ENCODE results near the gene PLEKHA6. TPM values are rescaled to one million over a fixed set of nuclear protein-coding genes. Genes with fewer than 3 reads are reported as not detected.
A peak's percentile ranks its signal among the peaks of the same experiment; 100 is the strongest.

Gene PLEKHA6
- total RNA-seq, 2 experiments from 2014 or later, result not detected

DNA sequence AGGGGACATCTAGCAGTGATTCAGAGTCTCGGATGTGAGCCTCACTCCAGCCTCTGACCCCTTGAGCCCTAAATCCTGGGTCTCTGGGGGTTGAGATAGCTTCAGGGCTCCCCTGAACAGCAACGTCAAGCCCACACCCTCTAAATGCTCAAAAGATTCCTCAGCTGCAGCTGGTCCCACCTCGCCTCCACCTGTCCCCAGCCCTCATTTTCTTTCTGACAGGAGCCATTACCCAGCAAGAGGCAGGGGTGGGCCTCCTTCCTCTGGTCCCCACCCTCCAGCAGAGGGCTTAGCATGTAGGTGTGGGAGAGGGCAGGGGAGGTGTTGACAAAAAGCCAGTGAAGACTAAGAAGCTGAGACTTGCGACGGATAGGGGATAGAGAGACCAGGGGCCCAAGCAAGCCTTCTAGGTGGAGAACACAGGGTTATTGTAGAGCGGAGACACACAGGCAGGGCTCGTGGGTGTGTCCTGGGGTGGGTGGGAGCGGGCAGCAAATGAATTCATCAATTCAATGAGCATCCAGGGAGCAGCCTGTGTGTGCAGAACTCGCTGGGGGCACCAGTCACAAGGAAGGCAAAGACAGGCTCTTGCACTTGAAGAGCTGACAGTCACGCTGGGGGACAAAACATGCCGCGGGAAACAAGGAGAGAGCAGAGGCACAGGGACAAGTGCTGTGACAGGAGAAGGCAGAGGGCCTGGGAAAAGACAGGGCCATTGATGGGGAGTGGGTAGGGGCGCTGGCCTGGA lies 97.0 kb downstream of the PLEKHA6 start:
- POLR2A ChIA-PET, result no interaction called here
- Mint-ChIP-seq H3K4me3 (no peak overlapping the region), H3K27ac (no peak overlapping the region), H3K27me3 (no peaks in the 10 kb centered on the region), H3K4me1 (no peaks in the 10 kb centered on the region), H3K36me3 (ENCODE audit: low read depth) (no peaks in the 10 kb centered on the region), H3K9me3 (no peaks in the 10 kb centered on the region)
- no peak for DNase-seq
- CTCF ChIA-PET, result interaction anchor here (0.9 kb wide), 1 partner anchor 15 kb away, joined by 3 read pairs; no protein-coding TSS in a partner anchor

DNA sequence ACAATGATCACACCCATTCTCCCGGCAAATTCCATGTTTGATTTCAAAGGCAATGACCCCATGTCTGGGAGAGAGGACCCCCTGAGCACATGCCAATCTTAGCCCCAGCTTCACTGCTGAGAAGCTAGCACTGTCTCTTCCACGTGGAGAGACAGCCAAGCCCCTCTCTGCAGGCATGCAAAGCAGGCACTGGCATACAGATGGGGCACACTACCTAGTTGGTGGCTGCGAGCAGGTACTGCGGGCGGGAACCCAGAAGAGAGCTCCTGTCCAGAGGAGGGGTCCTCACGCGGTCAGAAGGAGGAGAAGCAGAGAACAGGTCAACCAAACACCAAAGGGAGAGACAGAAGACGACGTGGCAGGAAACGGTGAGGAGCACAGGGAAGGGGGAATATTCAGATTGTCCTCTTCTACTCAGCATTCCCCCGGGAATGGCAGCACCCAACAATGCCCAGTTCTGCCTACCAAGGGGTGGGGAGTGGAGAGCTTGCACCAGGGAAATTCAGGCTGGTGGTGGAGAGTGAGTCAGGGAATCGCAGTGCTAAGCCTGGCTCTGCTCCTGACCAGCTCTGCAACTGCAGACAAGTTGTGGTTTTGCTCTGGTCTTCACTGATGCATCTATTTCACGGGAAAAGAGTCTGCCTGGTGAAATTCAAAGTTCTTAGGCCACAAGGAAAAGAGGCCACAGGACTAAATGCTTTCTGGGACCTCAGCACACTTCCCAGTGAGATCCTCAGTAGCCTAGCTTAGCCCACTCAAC lies 97.8 kb downstream of the PLEKHA6 start:
- no peaks in the 10 kb centered on the region for H3K27me3 Mint-ChIP-seq
- H3K4me3 Mint-ChIP-seq, result no peak overlapping the region
- no peaks in the 10 kb centered on the region for H3K36me3 Mint-ChIP-seq (ENCODE audit: low read depth)
- H3K27ac Mint-ChIP-seq, result no peak overlapping the region
- CTCF ChIA-PET, result interaction anchor here (0.9 kb wide), 1 partner anchor 15 kb away, joined by 3 read pairs; no protein-coding TSS in a partner anchor
- POLR2A ChIA-PET, result no interaction called here
- DNase-seq, result no peak
- no peaks in the 10 kb centered on the region for H3K9me3 Mint-ChIP-seq
- no peaks in the 10 kb centered on the region for H3K4me1 Mint-ChIP-seq

DNA sequence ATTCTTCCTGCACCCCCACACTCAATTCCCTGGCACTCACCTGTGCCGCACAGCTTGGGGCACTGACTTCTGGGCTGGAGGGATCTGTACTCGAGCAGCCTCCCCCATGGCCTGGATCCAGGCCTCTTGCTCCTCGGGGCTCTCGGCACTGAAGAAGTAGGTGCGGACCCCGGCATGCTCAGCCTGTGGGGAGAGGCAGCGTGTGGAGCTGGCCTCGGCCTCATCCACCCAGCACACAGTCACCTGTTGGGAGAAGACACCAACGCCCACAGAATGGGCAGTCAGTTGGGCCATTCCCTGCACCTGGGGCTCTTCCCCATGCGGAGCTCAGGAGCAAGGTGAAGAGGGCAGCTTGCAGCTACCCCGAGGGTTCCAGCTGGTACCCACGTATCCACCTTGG lies 98.5 kb downstream of the PLEKHA6 start:
- Mint-ChIP-seq H3K36me3 (ENCODE audit: low read depth) (no peaks in the 10 kb centered on the region), H3K27me3 (no peaks in the 10 kb centered on the region), H3K9me3 (no peaks in the 10 kb centered on the region), H3K27ac (no peak overlapping the region), H3K4me1 (no peaks in the 10 kb centered on the region), H3K4me3 (no peak overlapping the region)
- ChIA-PET CTCF (no interaction called here), POLR2A (no interaction called here)
- no peak for DNase-seq

DNA sequence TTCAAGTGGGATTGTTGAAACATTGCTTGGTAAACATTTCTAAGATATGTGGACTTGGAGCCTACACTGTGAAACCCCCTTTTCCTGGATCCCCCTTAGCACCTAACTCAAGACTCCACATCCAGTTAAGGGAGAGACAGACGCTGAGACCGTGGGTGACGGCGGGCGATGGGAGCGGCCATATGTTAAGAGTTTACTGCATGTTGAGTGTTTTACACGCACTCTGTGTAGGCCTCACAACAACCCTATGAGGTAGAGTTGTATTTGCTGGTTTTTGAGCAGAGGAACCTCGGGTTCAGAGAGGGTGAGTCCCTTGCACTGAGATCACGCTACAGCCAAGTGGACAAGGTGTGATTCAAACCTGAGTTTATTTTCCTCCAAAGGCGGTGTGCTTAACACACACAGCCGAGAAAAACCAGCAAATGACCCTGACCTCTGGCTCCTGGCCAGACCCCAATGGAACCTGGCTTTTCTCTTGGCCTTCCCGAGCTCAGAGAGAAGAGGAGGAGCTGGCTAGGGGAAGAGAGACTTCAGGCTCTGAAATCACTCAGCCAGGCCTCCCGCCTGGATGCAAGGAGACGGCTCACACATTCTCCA lies 99.0 kb downstream of the PLEKHA6 start:
- Mint-ChIP-seq H3K27ac (no peak overlapping the region), H3K4me3 (no peak overlapping the region), H3K27me3 (no peaks in the 10 kb centered on the region), H3K36me3 (ENCODE audit: low read depth) (no peaks in the 10 kb centered on the region), H3K9me3 (no peaks in the 10 kb centered on the region), H3K4me1 (no peaks in the 10 kb centered on the region)
- CTCF ChIA-PET, result interaction anchor here (1.3 kb wide), 1 partner anchor 103 kb away, joined by 4 read pairs; no protein-coding TSS in a partner anchor
- POLR2A ChIA-PET, result no interaction called here
- no peak for DNase-seq

DNA sequence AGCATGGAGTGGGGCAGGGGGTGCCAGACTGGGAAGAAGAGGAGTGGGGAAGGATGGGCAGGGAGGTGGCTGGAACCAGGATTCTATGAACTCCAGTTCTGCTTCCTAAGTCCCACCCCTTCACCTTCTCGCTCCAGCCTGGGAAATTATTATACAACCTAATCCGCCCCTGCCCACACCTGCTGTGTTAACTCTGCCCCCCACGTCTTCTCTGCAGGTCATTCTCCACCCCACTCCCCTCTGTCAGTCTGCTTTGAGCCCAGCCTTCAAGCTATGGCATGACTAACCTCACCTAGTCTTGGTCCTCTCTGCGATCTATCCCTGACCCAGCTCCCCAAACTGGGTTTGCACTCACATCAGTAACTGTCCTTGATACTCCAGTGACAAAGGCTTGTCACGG lies 99.9 kb downstream of the PLEKHA6 start:
- H3K4me3 Mint-ChIP-seq, result no peak overlapping the region
- no peaks in the 10 kb centered on the region for H3K9me3 Mint-ChIP-seq
- H3K4me1 Mint-ChIP-seq, result no peaks in the 10 kb centered on the region
- H3K27ac Mint-ChIP-seq, result no peak overlapping the region
- H3K27me3 Mint-ChIP-seq, result no peaks in the 10 kb centered on the region
- ChIA-PET CTCF (interaction anchor here (1.3 kb wide), 1 partner anchor 103 kb away, joined by 4 read pairs; no protein-coding TSS in a partner anchor), POLR2A (no interaction called here)
- no peak for DNase-seq
- H3K36me3 Mint-ChIP-seq (ENCODE audit: low read depth), result no peaks in the 10 kb centered on the region

DNA sequence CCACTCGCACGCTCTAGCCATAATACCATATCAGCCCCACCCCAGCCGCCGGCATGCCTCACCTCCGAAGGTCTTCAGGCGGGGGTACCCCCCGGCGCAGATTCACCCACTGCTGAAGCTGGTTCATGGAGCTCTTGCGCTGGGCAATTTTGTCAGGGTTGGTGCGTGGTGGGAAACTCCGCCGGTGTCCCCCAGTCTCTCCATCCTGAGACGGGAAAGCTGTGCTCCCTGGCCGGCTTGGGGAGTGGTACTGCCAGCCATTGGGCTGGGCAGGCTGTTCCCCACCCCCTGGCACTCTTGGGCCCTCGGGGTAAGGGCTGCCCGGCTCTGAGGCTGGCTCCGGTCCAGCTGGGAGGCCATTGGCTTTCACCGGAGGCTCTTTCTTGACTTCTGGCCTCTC lies 100.5 kb downstream of the PLEKHA6 start:
- H3K27ac Mint-ChIP-seq, result no peak overlapping the region
- no peaks in the 10 kb centered on the region for H3K36me3 Mint-ChIP-seq (ENCODE audit: low read depth)

DNA sequence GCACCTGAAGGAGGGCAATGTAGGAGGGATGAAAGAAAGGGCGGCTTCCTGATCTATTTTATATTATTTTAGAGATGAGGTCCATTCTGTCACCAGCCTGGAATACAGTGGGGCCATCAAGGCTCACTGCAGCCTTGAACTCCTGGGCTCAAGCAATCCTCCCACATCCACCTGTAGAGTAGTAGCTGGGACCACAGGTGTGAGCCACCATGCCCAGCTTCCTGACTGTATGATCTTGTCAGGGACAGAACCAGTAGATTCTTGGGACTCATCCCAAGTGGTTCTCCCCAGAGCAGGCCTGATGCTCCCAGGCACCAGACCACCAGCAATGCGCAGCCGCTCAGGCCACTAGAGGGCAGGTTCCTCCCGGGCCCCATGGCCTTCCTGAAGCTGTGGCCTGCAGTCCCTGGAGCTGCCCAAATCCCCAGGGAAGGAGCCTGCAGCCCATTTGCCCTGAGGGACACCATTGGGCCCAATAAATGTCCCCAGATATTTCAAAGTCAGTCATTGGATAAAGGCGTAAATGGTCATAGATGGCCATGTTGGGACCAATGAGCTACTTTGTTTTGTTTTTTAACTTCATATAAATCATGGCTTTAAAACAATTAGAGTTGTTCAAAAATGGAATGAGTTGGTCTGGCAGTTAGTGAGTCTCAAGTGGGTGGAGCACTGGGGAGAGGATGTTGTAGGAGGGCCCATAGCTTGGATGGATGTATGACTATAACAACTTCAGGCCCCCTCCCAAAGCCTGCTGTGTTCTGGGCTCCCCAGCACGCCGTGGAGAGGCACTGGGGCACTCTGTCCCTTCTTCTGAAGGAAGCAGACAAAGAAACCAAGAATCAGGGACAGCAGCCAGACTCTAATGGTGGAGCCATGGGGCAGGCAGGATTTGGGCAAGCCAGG lies 101.3 kb downstream of the PLEKHA6 start:
- CTCF ChIA-PET, result interaction anchor here (0.5 to 1.4 kb wide), 7 partner anchors 9 to 532 kb away, joined by 3 to 5 read pairs (median 4); no protein-coding TSS in a partner anchor
- POLR2A ChIA-PET, result no interaction called here

More for the DNA sequence above, 100.5 kb downstream of the PLEKHA6 start:
- Mint-ChIP-seq H3K27me3 (no peaks in the 10 kb centered on the region), H3K4me3 (no peak overlapping the region), H3K9me3 (no peaks in the 10 kb centered on the region), H3K4me1 (no peaks in the 10 kb centered on the region)
- CTCF ChIA-PET, result interaction anchor here (0.6 to 1.4 kb wide), 6 partner anchors 8 to 533 kb away, joined by 3 to 5 read pairs (median 4); no protein-coding TSS in a partner anchor
- POLR2A ChIA-PET, result no interaction called here
- DNase-seq, result no peak

DNA sequence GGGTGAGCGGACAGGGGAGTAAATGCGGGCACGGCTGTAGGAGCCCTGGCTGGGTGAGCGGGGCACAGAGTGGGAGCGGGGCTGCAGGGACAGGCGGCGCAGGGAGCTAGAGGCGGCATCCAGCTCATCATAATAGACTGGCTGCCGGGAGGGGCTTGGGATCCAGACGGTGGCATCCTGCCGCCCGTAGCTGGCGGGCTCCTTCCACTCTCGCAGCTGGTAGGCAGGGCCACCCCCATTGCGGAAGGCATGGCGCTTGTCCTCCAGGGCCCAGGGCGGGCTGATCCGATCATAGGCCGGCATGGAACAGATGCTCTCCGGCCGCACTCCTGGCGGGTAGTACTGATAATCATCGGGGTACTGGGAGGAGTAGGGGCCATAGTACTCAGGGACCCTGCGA lies 102.3 kb downstream of the PLEKHA6 start:
- H3K36me3 Mint-ChIP-seq (ENCODE audit: low read depth), result no peaks in the 10 kb centered on the region
- no peak overlapping the region for H3K4me3 Mint-ChIP-seq
- no peak for DNase-seq
- H3K27ac Mint-ChIP-seq, result no peak overlapping the region
- no peaks in the 10 kb centered on the region for H3K9me3 Mint-ChIP-seq
- no peaks in the 10 kb centered on the region for H3K4me1 Mint-ChIP-seq
- no peaks in the 10 kb centered on the region for H3K27me3 Mint-ChIP-seq
- ChIA-PET POLR2A (no interaction called here), CTCF (interaction anchor here (0.9 kb wide), 1 partner anchor 115 kb away, joined by 3 read pairs; no protein-coding TSS in a partner anchor)

More for the DNA sequence above, 101.3 kb downstream of the PLEKHA6 start:
- Mint-ChIP-seq H3K4me1 (no peaks in the 10 kb centered on the region), H3K27me3 (no peaks in the 10 kb centered on the region), H3K4me3 (no peak overlapping the region), H3K27ac (no peak overlapping the region), H3K9me3 (no peaks in the 10 kb centered on the region), H3K36me3 (ENCODE audit: low read depth) (no peaks in the 10 kb centered on the region)
- DNase-seq, result peak; percentile 15

DNA sequence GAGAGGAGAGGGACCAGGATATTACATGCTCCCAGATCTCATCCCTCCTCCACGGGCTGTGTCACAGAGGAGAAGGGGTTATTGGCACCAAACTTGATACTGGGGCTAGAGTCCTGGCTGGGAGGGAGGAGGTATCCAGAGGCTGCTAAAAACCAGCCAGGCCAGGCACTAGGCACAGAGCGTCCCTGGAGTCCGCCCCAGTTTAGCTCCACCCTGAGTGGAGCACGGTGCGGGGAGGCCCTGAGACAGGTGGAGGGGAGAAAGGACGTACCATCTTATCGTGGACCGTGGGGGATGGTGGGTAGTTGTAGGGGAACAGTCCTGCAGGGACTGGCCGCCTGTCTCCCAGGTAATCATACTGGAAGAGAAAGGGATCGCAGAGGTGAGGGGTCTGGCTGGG lies 103.2 kb downstream of the PLEKHA6 start:
- no peaks in the 10 kb centered on the region for H3K9me3 Mint-ChIP-seq
- CTCF ChIA-PET, result no interaction called here
- POLR2A ChIA-PET, result no interaction called here
- no peak overlapping the region for H3K27ac Mint-ChIP-seq
- H3K4me1 Mint-ChIP-seq, result no peaks in the 10 kb centered on the region
- no peaks in the 10 kb centered on the region for H3K27me3 Mint-ChIP-seq
- H3K36me3 Mint-ChIP-seq (ENCODE audit: low read depth), result no peaks in the 10 kb centered on the region
- H3K4me3 Mint-ChIP-seq, result no peak overlapping the region
- no peak for DNase-seq

DNA sequence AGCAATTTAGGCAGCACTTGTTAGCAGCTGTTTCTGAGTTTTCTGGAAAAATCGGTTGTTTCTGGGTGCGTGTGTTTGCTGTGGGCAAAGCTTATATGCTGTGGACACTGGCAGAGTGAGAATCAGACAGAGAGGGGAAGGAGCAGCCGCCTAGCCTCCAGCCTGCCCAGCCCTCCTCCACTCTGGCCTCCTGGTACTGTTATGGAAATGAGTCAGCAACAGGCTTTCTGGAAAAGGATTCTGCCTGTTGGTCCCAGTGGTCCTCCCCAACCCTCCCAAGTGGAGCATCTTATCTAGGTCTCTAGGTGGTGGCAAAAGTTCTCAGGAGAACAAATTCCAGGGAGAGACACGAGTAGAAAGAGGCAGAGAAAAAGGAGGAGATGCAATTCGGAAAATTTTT lies 103.8 kb downstream of the PLEKHA6 start:
- CTCF ChIA-PET, result no interaction called here
- H3K4me3 Mint-ChIP-seq, result no peak overlapping the region
- no peaks in the 10 kb centered on the region for H3K4me1 Mint-ChIP-seq
- POLR2A ChIA-PET, result no interaction called here
- no peaks in the 10 kb centered on the region for H3K9me3 Mint-ChIP-seq
- H3K27me3 Mint-ChIP-seq, result no peaks in the 10 kb centered on the region
- no peaks in the 10 kb centered on the region for H3K36me3 Mint-ChIP-seq (ENCODE audit: low read depth)
- no peak overlapping the region for H3K27ac Mint-ChIP-seq
- DNase-seq, result no peak

DNA sequence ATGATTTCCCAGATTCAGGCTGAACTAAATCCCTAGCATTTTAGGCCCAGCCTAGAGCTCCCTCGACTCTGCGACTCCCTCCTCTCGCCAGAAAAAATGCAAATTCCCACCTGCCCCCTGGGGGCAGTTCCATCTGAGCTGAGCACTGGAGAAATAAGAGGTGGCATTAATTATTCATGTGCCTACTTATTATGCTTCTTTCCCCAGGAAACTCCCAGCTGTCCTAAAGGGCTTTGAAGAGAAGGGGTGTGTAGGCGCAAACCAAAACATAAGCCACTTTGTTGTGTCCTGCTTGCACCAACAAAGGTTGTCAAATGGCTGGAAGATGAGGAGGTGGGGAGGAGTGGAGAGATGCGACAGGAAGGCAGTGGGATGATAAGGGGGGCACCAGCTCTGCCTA lies 104.5 kb downstream of the PLEKHA6 start:
- Mint-ChIP-seq H3K36me3 (ENCODE audit: low read depth) (no peaks in the 10 kb centered on the region), H3K27me3 (no peaks in the 10 kb centered on the region), H3K9me3 (no peaks in the 10 kb centered on the region), H3K4me3 (no peak overlapping the region), H3K4me1 (no peaks in the 10 kb centered on the region), H3K27ac (no peak overlapping the region)
- ChIA-PET POLR2A (no interaction called here), CTCF (interaction anchor here (1.3 kb wide), 1 partner anchor 22 kb away, joined by 4 read pairs; no protein-coding TSS in a partner anchor)
- no peak for DNase-seq

DNA sequence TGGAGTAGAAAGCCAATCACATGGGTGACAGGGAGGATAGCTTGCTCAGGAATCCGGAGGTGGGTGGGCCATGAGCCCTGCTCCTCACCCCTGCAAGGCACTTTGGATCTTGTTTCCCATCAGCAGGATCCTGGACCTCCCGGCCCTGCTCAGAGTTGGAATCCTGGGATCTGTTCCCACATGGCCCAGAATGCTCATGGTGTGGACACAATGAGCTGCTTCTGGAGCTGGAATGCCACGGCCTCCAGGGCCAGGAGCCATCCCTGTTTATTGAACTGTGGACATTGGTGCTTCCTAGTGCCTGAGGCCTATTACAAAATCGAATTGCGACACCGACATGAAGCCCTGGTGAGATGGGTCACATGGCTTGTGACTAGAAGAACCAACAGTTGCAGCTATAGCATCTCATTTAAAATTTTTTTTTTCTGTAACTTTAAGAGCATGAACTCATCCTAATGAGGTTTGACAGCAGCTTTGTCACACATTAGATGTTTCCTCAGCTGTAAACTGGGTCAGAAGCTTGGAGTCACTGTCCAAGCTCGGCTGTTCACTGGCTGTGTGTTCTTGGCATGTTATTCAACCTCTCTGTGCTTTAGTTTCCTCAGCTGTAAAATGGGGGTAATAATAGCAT lies 105.6 kb downstream of the PLEKHA6 start:
- H3K4me3 Mint-ChIP-seq, result no peak overlapping the region
- no peaks in the 10 kb centered on the region for H3K27me3 Mint-ChIP-seq
- H3K9me3 Mint-ChIP-seq, result no peaks in the 10 kb centered on the region
- CTCF ChIA-PET, result interaction anchor here (0.9 to 1.3 kb wide), 2 partner anchors 11 to 23 kb away, joined by 3 to 4 read pairs; no protein-coding TSS in a partner anchor
- DNase-seq, result no peak
- no peaks in the 10 kb centered on the region for H3K4me1 Mint-ChIP-seq
- no peak overlapping the region for H3K27ac Mint-ChIP-seq
- POLR2A ChIA-PET, result no interaction called here
- no peaks in the 10 kb centered on the region for H3K36me3 Mint-ChIP-seq (ENCODE audit: low read depth)

Data from activated CD4-positive, alpha-beta T cell treated with anti-CD3 and anti-CD28 coated beads, Interleukin-2, amount 10 ng/mL, durations not matched to agents 7 days and 5 days (primary cell).